GM18499 (cell line): Measurements from ENCODE around the gene HUWE1.
A peak's percentile ranks its signal among the peaks of the same experiment; 100 is the strongest.
"Not testable (repeated sequence)": the region's sequence is repeated elsewhere in the genome, so short reads cannot be mapped to it uniquely, and the experiment has no call there.

Source experiments
- ATAC-seq: cut with Tn5 transposase; IDR thresholded peaks from one replicate; pipeline ENCODE4 v1.9.1; 2021; ENCODE audit warnings: moderate number of reproducible peaks; ENCODE audit not compliant: insufficient read depth, unreplicated experiment

HUWE1 gene

DNA sequence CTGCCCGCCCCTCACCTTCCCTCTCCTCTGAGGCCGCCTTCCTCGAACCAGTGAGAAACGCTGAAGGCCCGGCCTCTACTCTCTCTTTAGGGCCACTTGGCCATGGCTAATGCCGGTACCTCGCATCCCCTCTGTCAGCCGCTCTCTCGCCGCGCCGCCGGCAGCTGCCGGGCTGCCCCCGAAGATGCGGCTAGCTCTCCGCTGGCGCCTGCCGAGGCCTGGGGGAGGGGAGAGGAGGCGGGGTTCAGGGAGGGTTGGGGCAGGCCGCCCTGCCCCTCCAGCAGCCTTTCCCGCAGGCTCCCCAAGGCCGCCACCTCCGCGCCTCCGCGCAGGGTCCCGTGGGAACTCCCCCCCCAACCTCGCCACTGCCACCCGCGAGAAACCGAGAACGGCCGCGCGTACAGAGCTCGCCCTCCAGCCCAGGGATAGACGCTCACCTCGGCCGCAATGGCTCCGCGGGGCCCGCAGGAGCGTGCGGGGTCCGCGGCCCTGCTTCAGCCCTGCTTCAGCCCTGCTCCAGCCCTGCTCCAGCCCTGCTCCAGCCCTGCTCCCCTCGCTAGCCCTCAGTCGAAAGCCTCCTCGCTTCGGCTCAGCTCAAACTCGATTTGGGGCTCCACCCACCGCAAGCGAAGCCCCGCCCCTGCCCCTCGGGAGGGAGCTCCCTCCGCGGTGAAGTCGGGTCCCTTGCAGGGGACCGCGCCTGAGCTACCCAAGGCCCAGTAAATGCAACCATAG lies at the start of gene HUWE1:
TSS of gene HUWE1 (minus strand) at position 569 of the 735 bp plus-strand sequence. CDS start 32,612 bp downstream, outside the sequence.
- no peak for ATAC-seq

DNA sequence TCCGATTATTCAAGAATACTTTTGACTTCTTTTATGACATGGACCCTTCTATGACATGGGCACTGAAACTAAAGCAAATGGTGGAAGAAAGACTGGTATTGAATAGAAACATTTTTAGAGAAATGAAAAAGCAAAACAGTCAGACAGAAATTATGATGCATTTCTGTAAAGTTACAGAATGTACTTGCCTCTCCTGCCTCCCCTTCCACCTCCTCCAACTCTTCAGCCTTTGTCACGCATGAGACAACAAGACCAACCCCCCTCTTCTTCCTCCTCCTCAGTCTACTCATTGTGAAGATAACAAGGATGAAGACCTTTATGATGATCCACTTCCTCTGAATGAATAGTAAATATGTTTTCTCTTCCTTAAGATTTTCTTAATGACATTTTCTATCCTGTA lies 46.3 kb upstream of the HUWE1 start:
- ATAC-seq: no peak

GRCh38 chrX:53729751-53730150 lies 43.2 kb upstream of the HUWE1 start:
- no peak for ATAC-seq

DNA sequence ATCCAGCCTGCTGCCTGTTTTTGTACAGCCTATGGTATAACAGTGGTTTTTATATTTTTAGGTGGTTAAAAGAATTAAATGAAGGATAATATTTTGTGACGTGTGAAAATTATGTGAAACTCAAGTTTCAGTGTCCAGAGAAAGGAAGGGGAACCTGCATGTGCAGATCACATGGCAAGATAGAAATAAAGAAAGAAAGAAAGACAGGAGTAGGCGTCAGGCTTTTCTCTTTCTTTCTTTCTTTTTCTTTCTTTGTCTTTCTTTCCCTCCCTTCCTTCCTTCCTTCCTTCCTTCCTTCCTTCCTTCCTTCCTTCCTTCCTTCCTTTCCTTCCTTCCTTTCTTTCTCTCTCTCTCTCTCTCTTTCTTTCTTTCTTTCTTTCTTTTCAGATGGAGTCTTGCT lies 42.0 kb upstream of the HUWE1 start:
- no peak for ATAC-seq

GRCh38 chrX:53724872-53725271 lies 38.4 kb upstream of the HUWE1 start:
- ATAC-seq: no peak

- no peak for ATAC-seq
Measured at GRCh38 chrX:53723381-53723780, 36.9 kb upstream of the HUWE1 start.

DNA sequence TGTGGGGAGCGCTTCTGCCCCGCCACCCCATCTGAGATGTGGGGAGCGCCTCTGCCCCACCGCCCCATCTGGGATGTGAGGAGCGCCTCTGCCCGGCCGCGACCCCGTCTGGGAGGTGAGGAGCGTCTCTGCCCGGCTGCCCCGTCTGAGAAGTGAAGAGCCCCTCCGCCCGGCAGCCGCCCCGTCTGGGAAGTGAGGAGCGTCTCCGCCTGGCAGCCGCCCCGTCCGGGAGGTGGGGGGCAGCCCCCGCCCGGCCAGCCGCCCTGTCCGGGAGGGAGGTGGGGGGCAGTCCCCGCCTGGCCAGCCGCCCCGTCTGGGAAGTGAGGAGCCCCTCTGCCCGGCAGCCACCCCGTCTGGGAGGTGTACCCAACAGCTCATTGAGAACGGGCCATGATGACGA lies 35.1 kb upstream of the HUWE1 start:
- not testable (repeated sequence) for ATAC-seq

DNA sequence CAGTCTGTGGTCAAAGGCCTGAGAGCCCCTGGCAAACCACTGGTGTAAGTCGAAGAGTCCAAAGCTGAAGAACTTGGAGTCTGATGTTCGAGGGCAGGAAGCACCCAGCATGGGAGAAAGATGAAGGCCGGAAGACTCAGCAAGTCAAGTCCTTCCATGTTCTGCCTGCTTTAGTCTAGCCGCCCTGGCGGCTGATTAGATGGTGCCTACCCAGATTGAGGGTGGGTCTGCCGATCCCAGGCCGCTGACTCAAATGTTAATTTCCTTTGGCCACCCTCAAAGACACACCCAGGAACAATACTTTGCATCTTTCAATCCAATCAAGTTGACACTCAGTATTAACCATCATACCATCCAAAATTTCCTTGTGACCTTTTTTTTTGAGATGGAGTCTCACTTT lies 33.1 kb upstream of the HUWE1 start:
- ATAC-seq: not testable (repeated sequence)

DNA sequence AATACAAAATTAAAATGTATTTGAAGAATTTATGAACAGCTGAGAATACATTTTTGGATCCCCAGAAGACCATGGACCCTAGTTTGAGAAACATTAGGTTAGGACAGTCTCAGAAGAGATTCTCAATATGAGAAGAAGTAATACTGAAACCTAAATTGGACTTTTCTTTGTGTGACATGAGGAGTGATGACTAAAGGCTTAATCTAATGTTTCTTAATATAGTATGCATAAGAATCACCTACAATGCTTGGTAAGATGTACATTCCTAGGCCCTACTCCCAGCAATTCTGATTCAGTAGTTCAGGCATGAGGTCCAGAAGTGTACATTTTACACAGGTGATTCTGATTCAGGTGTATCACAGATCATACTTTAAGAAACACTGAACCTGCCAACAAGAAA lies 31.6 kb upstream of the HUWE1 start:
- no peak for ATAC-seq

GRCh38 chrX:53717205-53717604 lies 30.7 kb upstream of the HUWE1 start:
- ATAC-seq: no peak

DNA sequence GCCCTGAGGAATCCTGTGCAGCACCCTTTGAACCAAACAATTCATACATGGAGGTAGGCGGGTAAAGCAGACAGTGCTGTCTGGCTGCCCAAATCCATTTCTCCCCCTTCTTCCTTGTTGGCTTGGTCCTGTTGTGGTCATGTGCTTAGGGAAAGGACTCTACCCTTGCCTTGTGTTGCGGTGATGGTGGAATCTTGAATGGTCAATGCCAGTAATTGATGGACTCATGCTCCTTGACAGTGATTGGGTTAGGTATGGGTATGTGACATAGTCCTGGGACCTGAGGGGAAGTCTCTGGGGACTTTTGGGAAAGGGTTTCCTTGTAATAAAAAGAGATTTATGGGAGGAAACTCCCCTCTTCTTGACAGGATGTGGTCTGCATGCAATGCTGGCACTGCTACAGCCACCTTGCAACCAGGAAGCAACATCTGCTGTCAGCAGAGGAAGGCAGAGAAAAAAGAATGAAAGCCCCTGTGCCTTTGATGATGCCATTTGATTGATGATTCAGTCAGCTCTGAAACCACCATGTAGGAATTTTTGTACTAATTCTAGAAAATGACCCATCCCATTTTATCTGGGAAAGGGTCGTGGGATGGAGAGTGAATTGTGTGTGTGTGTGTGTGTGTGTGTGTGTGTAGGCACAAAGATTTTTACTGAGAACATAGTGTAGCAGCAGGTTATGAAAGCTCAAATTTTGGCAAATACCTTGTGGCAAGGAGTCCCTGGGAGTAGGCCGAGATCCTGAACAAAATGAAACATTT lies 30.0 kb upstream of the HUWE1 start:
- no peak for ATAC-seq

DNA sequence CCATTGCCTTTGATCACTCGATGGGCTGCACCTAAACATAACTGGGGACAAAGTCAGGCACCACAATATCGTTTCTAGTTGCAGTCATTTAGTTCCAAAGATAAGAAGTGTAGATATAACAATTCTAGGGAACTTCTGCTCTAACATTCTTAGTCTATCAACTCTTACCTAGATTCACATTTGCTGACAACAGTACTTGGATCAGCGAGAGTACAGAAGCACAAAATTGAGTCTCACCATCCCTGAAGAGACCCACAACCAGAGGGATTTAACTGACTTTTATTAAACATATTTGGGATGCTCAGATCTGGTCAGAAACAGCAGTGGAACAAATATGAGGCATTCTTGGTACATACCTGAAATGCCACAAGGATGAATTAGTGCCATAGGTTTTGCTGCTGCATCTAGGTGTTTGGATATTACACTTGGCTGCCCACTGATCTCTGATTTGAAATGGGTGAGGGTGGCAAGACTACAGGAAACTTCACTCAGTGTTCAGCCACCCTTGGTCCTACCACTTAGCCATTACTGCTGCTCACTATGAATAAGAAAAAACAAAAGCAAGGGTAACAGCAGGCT lies 28.9 kb upstream of the HUWE1 start:
- no peak for ATAC-seq

DNA sequence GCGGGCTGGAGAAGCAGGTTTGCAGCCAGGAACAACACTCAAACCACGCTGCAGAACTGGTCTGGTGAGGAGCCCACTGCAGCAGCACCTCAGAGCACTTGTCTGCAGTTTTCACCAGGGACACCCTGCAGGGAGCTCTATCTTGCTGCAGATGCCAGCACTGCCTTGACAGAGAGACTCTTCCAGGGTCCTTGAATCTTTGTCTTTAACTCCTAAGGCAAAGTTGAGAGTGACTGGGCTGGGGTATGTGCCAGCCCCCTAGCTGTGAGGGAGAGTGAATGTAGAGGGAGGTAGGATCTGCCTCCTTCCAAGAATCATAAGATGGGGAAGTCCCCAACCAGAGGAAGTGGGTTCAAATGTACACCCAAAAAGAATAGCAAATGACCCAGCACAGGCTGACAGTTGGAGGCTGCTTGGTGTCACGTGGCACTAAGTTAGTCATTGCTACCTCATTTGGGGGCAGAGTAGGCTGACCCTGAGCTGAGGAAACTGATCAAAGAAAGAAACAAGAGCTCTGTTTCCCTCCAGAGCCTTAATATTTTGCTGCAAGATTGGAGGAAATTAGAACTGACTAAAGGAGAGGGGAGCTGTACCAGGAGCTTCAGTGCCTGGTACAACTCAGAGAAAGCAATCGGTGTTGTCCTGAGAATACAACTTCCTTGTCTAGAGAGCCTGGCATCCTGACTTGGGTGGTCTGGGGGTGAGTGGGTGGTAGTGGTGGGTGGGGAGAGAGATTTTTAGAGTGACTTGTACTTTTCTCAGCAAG lies 28.2 kb upstream of the HUWE1 start:
- peak; percentile 45 for ATAC-seq

DNA sequence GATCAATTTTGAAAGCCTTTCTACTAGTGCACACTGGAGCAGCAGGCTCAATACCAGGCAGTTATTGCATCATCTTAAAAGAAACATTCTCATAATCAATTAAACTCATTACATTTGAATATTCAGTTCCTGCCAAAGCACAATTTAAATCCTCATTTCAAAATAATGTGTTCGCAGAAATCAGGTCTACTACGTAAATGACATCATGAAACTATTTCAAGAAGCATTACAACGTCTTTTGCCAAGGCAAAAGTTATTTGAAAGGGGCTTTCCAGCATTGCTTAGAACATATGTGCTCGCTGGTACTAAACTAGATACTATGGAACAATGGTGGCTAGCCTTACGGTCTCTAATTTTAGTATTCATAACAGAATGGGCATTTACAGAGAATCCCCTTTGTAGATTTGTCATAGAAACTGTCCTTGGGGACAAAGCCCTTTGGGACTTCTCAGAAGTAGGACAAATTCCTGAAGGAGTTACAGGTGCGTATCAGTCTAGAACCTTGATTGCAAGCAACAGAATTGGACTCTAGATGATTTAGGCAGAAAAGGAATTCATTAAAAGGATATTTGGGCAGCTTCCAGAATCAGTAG lies 27.6 kb upstream of the HUWE1 start:
- ATAC-seq: no peak

- no peak for ATAC-seq
Measured at GRCh38 chrX:53711436-53711835, 24.9 kb upstream of the HUWE1 start.

DNA sequence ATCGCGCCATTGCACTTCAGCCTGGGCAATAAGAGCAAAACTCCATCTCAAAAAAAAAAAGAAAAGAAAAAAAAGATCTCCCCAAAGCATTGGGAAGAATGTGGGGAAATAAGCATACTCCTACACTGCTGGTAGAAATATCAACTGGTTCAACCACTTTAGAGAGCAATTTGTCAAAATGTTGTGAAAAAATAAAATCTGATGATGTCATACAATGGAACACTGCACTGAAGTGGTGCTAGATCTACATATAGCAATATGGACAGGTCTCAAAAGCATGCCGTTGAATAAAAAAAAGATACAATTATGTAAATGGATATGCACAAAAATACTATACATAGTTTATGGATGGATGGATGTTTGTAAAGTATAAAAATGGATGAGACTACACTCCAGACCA lies 18.3 kb upstream of the HUWE1 start:
- ATAC-seq: no peak

DNA sequence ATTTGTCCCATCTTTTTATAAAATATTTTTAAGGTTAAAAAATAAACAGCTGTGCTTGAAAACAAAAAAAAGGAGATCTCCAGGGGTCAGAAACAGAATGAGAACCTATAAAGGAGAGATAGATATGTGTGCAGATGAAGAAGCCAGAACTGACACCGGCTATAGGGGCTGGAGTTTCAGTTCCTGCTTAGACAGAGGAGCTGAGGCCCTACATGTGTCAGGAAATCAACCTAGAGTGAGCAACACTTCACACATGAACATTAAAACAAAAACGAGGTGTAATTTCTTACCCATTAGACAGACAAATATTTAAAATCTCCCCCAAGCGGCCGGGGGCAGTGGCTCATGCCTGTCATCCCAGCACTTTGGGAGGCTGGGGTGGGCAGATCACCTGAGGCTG lies 17.8 kb upstream of the HUWE1 start:
- ATAC-seq: no peak

DNA sequence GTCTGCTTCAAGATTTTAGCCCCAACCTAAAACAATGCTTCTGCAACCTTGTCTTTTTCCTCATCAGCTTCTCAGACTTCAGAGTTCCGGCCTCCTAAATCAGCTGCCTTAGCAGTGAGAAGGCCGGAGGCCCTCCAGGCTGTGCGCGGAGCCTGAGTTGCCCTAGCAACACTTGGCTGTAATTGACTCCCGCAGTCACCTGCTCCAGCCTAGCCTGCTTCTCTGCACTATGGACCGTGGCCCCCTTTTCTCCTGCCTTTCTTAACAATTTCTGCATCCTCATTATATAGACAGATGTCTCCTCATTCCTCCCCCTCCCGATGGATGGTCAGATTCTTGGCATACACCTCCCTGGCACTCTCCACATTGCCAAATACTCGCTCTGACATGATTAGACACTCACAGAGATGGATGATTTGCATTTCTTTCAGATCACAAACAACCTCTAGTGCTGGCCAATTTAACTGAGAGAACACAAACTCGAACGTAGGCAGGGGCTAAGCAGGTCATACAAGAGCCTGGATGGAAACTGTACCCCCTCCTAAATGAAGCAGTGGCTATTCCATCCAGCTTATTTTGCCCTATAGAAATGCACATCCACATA lies 9.5 kb upstream of the HUWE1 start:
- ATAC-seq: no peak

GRCh38 chrX:53694642-53695041 lies 8.1 kb upstream of the HUWE1 start:
- ATAC-seq: no peak

- ATAC-seq: no peak
Measured at GRCh38 chrX:53688300-53688699, 1.8 kb upstream of the HUWE1 start.
